ENCODE data around the gene PTX3. TPM values are rescaled to one million over a fixed set of nuclear protein-coding genes. Genes with fewer than 3 reads are reported as not detected.

Gene PTX3
- total RNA-seq, 3 donors from 2014 or later = 10.1 to 94.1 (median 36.9) TPM

DNA sequence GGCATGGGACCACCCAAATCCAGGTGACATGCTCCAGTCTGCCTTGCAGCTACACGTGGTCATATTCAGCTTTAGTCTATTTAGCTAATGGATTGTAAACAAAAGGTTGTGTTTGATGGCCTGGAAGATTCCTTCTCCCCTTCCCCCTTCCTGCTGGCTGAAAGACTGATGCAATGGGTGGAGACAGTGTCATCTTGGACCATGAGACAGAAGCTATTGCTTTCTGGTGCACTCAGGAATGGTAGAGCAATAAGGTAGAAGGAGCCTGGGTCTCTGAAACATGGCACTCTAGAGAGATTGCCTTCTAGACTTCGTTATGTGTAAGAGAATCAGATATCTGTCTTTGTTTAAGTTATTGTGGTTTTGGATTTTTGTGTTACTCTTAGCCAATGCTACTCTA lies 25.7 kb upstream of the PTX3 start:
- intact Hi-C loops (cut with DNase I; ENCODE audit: low total_unique reads) = no loop called here
- Histone ChIP-seq H3K27ac (no peak overlapping the region), H3K36me3 (no peaks in the 10 kb centered on the region), H3K9me3 (no peaks in the 10 kb centered on the region), H3K4me1 (no peaks in the 10 kb centered on the region), H3K27me3 (no peaks in the 10 kb centered on the region), H3K4me3 (no peak overlapping the region)
- TF ChIP-seq POLR2AphosphoS5 (IDR thresholded peaks at IDR 0.05) (no peak), POLR2A (IDR thresholded peaks at IDR 0.05) (no peak)
- TF ChIP-seq, protein P1, sequence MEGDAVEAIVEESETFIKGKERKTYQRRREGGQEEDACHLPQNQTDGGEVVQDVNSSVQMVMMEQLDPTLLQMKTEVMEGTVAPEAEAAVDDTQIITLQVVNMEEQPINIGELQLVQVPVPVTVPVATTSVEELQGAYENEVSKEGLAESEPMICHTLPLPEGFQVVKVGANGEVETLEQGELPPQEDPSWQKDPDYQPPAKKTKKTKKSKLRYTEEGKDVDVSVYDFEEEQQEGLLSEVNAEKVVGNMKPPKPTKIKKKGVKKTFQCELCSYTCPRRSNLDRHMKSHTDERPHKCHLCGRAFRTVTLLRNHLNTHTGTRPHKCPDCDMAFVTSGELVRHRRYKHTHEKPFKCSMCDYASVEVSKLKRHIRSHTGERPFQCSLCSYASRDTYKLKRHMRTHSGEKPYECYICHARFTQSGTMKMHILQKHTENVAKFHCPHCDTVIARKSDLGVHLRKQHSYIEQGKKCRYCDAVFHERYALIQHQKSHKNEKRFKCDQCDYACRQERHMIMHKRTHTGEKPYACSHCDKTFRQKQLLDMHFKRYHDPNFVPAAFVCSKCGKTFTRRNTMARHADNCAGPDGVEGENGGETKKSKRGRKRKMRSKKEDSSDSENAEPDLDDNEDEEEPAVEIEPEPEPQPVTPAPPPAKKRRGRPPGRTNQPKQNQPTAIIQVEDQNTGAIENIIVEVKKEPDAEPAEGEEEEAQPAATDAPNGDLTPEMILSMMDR (IDR thresholded peaks at IDR 0.05) = no peak
- DNase-seq (ENCODE audit: low spot score in 2 of 2) = no peak

DNA sequence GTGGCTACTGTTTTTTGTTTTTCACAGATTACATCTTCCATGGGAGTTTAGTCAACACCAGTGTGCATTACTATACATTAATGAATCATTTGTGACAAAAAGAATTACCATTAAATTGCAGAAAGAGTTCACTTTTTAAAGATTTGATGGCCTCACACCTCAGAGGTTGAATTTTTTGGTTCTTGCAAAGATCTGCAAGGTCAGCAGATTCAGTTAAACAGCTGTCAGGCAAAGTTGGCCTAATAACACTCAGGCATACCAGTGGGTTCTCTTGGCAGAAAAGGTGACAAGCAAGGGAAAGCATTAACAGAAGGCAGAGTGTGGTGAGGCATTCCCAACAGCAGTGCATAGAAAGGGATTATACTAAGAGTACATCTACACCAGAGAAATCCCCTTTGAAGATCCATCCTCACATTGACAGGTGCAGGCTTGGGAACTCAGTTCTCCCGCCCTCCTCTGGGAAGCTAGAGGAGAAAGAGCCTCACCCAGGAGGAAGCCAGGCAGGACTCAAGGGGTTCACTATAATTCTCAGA lies 24.3 kb upstream of the PTX3 start:
- no peak for DNase-seq (ENCODE audit: low spot score in 2 of 2)
- Histone ChIP-seq H3K4me3 (no peak overlapping the region), H3K4me1 (no peaks in the 10 kb centered on the region), H3K27me3 (no peaks in the 10 kb centered on the region), H3K27ac (no peak overlapping the region), H3K9me3 (no peaks in the 10 kb centered on the region), H3K36me3 (no peaks in the 10 kb centered on the region)
- TF ChIP-seq, protein P1 (IDR thresholded peaks at IDR 0.05) = no peak
- no peak for TF ChIP-seq POLR2A (IDR thresholded peaks at IDR 0.05)
- TF ChIP-seq POLR2AphosphoS5 (IDR thresholded peaks at IDR 0.05) = no peak
- intact Hi-C loops (cut with DNase I; ENCODE audit: low total_unique reads) = no loop called here

DNA sequence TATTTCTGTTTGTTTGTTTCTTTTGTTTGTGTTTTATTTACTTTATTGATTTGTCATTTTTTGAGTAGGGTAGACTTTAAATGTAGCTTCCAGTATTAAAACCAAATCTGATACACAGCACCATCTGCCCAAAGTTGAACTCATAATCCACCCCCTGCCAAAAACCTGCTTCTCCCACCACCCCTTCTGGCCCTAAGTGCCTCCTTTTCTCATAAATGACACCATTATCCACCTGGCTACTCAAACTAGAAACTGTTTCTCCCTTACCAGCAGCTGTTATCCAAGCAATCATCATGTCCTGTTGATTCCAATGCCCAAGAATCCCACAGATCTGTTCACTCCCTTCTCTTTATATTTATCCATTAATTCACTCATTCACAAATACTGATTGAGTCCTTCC lies 21.8 kb upstream of the PTX3 start:
- Histone ChIP-seq H3K36me3 (no peaks in the 10 kb centered on the region), H3K9me3 (no peaks in the 10 kb centered on the region), H3K4me3 (no peak overlapping the region), H3K4me1 (no peaks in the 10 kb centered on the region), H3K27ac (no peak overlapping the region), H3K27me3 (no peaks in the 10 kb centered on the region)
- no peak for DNase-seq (ENCODE audit: low spot score in 2 of 2)
- intact Hi-C loops (cut with DNase I; ENCODE audit: low total_unique reads) = no loop called here
- TF ChIP-seq, protein P1 (IDR thresholded peaks at IDR 0.05) = no peak

- no peaks in the 10 kb centered on the region for H3K9me3 ChIP-seq
- H3K27me3 ChIP-seq = no peaks in the 10 kb centered on the region
- intact Hi-C loops (cut with DNase I; ENCODE audit: low total_unique reads) = no loop called here
- no peak overlapping the region for H3K4me3 ChIP-seq
- no peak overlapping the region for H3K27ac ChIP-seq
- no peaks in the 10 kb centered on the region for H3K4me1 ChIP-seq
- TF ChIP-seq, protein P1 (IDR thresholded peaks at IDR 0.05) = no peak
- no peak for TF ChIP-seq POLR2AphosphoS5 (IDR thresholded peaks at IDR 0.05)
- no peak for TF ChIP-seq POLR2A (IDR thresholded peaks at IDR 0.05)
- H3K36me3 ChIP-seq = no peaks in the 10 kb centered on the region
- no peak for DNase-seq (ENCODE audit: low spot score in 2 of 2)
Measured at GRCh38 chr3:157416347-157417087, 20.1 kb upstream of the PTX3 start.

DNA sequence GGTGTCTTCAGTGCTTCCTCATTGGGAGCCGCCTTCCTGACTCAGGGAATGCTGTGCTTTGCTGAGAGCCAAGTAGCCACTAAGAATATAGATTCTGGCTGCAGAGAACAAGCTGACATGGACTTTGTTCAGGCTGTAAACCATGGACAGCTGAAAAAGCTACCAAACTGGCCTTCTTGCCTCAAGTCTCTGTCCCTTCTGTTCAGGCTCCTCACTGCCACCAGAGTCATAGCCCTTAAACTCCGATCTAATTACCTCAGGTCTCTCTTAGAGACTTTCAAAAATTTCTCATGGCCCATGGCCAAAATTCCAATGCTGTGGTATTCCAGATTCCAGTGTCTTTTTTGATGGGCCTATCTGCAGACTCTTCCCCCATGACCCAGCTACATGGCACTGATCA lies 19.4 kb upstream of the PTX3 start:
- Histone ChIP-seq H3K4me1 (no peaks in the 10 kb centered on the region), H3K9me3 (no peaks in the 10 kb centered on the region), H3K36me3 (no peaks in the 10 kb centered on the region), H3K27ac (no peak overlapping the region), H3K4me3 (no peak overlapping the region), H3K27me3 (no peaks in the 10 kb centered on the region)
- DNase-seq (ENCODE audit: low spot score in 2 of 2) = no peak
- TF ChIP-seq POLR2AphosphoS5 (IDR thresholded peaks at IDR 0.05) (no peak), POLR2A (IDR thresholded peaks at IDR 0.05) (no peak)
- TF ChIP-seq, protein P1 (IDR thresholded peaks at IDR 0.05) = no peak
- intact Hi-C loops (cut with DNase I; ENCODE audit: low total_unique reads) = no loop called here

All from breast epithelium (tissue), 4 donors.